GM12878 (cell line): Measurements from ENCODE around the gene MEF2D. TPM values are rescaled to one million over a fixed set of nuclear protein-coding genes. Genes with fewer than 3 reads are reported as not detected.

Source experiments
- ATAC-seq: fragments of 200-7000 bp; cut with Tn5 transposase; 3 replicates; pipeline ENCODE4 v1.9.1; 2020; ENCODE audit warnings: mild to moderate bottlenecking, moderate library complexity
- BruUV-seq: library from RNA; stranded (reverse); fragments of 400-500 nt; replicated peaks from 2 replicates; lab custom pipeline; 2021; lab: Mats Ljungman, UMichigan
- CTCF ChIA-PET: fragments of 300-600 bp; sonication (Branson Sonifier 250); formaldehyde crosslinking; extraction: SDS; loops from one replicate; lab custom pipeline; 2021; ENCODE audit warnings: inconsistent platforms; lab: Yijun Ruan, JAX
- POLR2A ChIA-PET: fragments of 350-600 bp; formaldehyde crosslinking; extraction: SDS; loops from one replicate; lab custom pipeline; 2021; ENCODE audit warnings: inconsistent platforms; lab: Charles Lee
- RAD21 ChIA-PET: fragments of 300-600 bp; sonication (Branson Sonifier 250); formaldehyde crosslinking; loops from one replicate; lab custom pipeline; 2023; ENCODE audit warnings: antibody characterized with exemption; ENCODE audit not compliant: unreplicated experiment; lab: Charles Lee
- SMC1A ChIA-PET: fragments of 300-600 bp; sonication (Branson Sonifier 250); formaldehyde crosslinking; loops from one replicate; lab custom pipeline; 2023; ENCODE audit not compliant: unreplicated experiment, uncharacterized antibody; lab: Charles Lee
- DNase-seq: peaks from one replicate; pipeline ENCODE4 v3.0.0-alpha.2; 2011; ENCODE audit warnings: low read depth, low spot score
- FAIRE-seq: peaks from 3 replicates; lab custom pipeline; 2011; peaks lifted over from hg19 to GRCh38; lab: Jason Lieb, UNC
- H2AFZ ChIP-seq: 2 replicates; pipeline ENCODE4 v1.6.0; 2011; ENCODE audit warnings: low read depth, low read length, control low read depth; ENCODE audit not compliant: control insufficient read depth
- H3K27ac ChIP-seq: 2 replicates; pipeline ENCODE4 v1.5.1; 2011; ENCODE audit warnings: control low read depth; ENCODE audit not compliant: control insufficient read depth, insufficient read depth
- H3K27me3 ChIP-seq, 2 experiments: replicated peaks in 1 of 2; 2 replicates each; pipeline versions ENCODE4 v1.6.0 to v1.6.1; 2011; ENCODE audit warnings: low read length in 1 of 2; ENCODE audit not compliant: control insufficient read depth in 2 of 2, insufficient read depth in 2 of 2
- H3K36me3 ChIP-seq, 2 experiments: 2 replicates each; pipeline ENCODE4 v1.5.1; 2011; ENCODE audit warnings: low read length in 1 of 2; ENCODE audit not compliant: control insufficient read depth in 2 of 2, insufficient read depth in 2 of 2
- H3K4me1 ChIP-seq: 2 replicates; pipeline ENCODE4 v1.6.1; 2011; ENCODE audit warnings: mild to moderate bottlenecking, low read length, moderate library complexity, mixed read lengths; ENCODE audit not compliant: control insufficient read depth, insufficient read depth
- H3K4me2 ChIP-seq: 2 replicates; pipeline ENCODE4 v1.6.0; 2011; ENCODE audit warnings: control low read depth; ENCODE audit not compliant: control insufficient read depth, insufficient read depth
- H3K4me3 ChIP-seq: fragments of 200-600 bp; sonication (generic); 2 replicates; pipeline ENCODE4 v1.5.1; 2016
- H3K79me2 ChIP-seq: 2 replicates; pipeline ENCODE4 v1.6.0; 2011; ENCODE audit warnings: low read length; ENCODE audit not compliant: control insufficient read depth, insufficient read depth
- H3K9ac ChIP-seq: 2 replicates; pipeline ENCODE4 v1.8.0; 2011; ENCODE audit warnings: low read length, control low read depth, mixed read lengths; ENCODE audit not compliant: control insufficient read depth, insufficient read depth
- H3K9me3 ChIP-seq: replicated peaks from 3 replicates; pipeline ENCODE4 v1.5.1; 2011; ENCODE audit warnings: mild to moderate bottlenecking, low read length; ENCODE audit not compliant: control insufficient read depth, insufficient read depth
- H4K20me1 ChIP-seq: 2 replicates; pipeline ENCODE4 v1.6.0; 2011; ENCODE audit not compliant: control insufficient read depth, insufficient read depth
- CHD1 ChIP-seq: IDR thresholded peaks from 2 replicates; pipeline ENCODE4 v1.6.1; 2012; ENCODE audit warnings: low read depth, low read length, improper control_type of control experiment
- CHD4 ChIP-seq: fragments of 200-600 bp; sonication (generic); IDR thresholded peaks from 2 replicates; pipeline ENCODE4 v1.6.1; 2016; ENCODE audit warnings: mild to moderate bottlenecking
- EED ChIP-seq: sonication (generic); IDR thresholded peaks from 2 replicates; pipeline ENCODE4 v1.6.1; 2016; ENCODE audit warnings: antibody characterized with exemption, low read depth
- MEF2A ChIP-seq: IDR thresholded peaks from 2 replicates; pipeline ENCODE4 v1.6.1; 2011; ENCODE audit warnings: low read depth, mild to moderate bottlenecking, low read length, moderate library complexity; ENCODE audit not compliant: insufficient read depth
- NFIC ChIP-seq: IDR thresholded peaks from 2 replicates; pipeline ENCODE4 v1.6.1; 2012; ENCODE audit warnings: low read depth, mild to moderate bottlenecking, inconsistent platforms, low read length, moderate library complexity
- NFYA ChIP-seq: IDR thresholded peaks from 2 replicates; pipeline ENCODE4 v1.6.1; 2011; ENCODE audit warnings: low read depth, mild to moderate bottlenecking, low read length, improper control_type of control experiment, borderline replicate concordance
- NR2C2 ChIP-seq: IDR thresholded peaks from 2 replicates; pipeline ENCODE4 v1.6.1; 2011; ENCODE audit warnings: borderline replicate concordance, low read depth; ENCODE audit not compliant: control insufficient read depth, insufficient read length
- NRF1 ChIP-seq: conservative IDR thresholded peaks from 2 replicates; pipeline ENCODE4 v1.6.1; 2011; ENCODE audit warnings: mild to moderate bottlenecking, low read depth, low read length, improper control_type of control experiment
- SUZ12 ChIP-seq: fragments of 200-600 bp; sonication (generic); IDR thresholded peaks from one replicate; pipeline ENCODE4 v1.6.1; 2018; ENCODE audit warnings: antibody characterized with exemption, mild to moderate bottlenecking; ENCODE audit not compliant: unreplicated experiment
- TCF12 ChIP-seq: IDR thresholded peaks from 2 replicates; pipeline ENCODE4 v1.6.1; 2011; ENCODE audit warnings: low read depth, mild to moderate bottlenecking, low read length
- ZBED1 ChIP-seq: IDR thresholded peaks from 2 replicates; pipeline ENCODE4 v1.6.1; 2016; ENCODE audit warnings: borderline replicate concordance
- ZBTB4 ChIP-seq: fragments of 450-650 bp; formaldehyde crosslinking; IDR thresholded peaks from 2 replicates; pipeline ENCODE4 v1.4.0; 2022; ENCODE audit warnings: mild to moderate bottlenecking, moderate library complexity
- ZNF217 ChIP-seq: fragments of 450-650 bp; IDR thresholded peaks from 2 replicates; pipeline ENCODE4 v1.6.1; 2017; ENCODE audit warnings: antibody characterized with exemption, mild to moderate bottlenecking
- ZNF274 ChIP-seq: IDR thresholded peaks from one replicate; pipeline ENCODE4 v1.8.0; 2011; ENCODE audit not compliant: insufficient read length, insufficient read depth
- WGBS: methylation state at CpG from one replicate; pipeline ENCODE4 v1.1.6; 2016; ENCODE audit warnings: low lambda C conversion rate; ENCODE audit not compliant: insufficient replicate concordance, insufficient coverage; ENCODE audit errors: missing lambda C conversion rate; 5-methylcytosine and 5-hydroxymethylcytosine counted together
- in situ Hi-C: fragments of 300-500 bp; cut with MboI; formaldehyde crosslinking; loops from 9 replicates; pipeline ENCODE4 v1.14.3; 2018; ENCODE audit warnings: mixed read lengths
- intact Hi-C: fragments of 100-400 bp; cut with micrococcal nuclease; formaldehyde crosslinking; loops from one replicate; pipeline ENCODE4 v1.14.2; 2022; ENCODE audit not compliant: unreplicated experiment
- polyA plus RNA-seq, 11 experiments: library from polyadenylated mRNA; depleted of rRNA in 4 of 11; unstranded in 6 of 11; stranded (reverse) in 5 of 11; fragments of >200 nt; fragmentation: Nextera tagmentation in 4 of 11; fragmentation: Illumina TruSeq in 1 of 11; extraction: Ambion mirVana in 4 of 11; extraction: Trizol in 1 of 11; gene quantifications; 1 replicate in 1 of 11; 2 replicates in 10 of 11; pipeline versions ENCODE4 v1.2.1 to v1.2.3, GENCODE V29; 2011 to 2016; ENCODE audit warnings: inconsistent platforms in 2 of 11, missing spikeins in 2 of 11, low read depth in 1 of 11
- total RNA-seq, 4 experiments: library from RNA; depleted of rRNA in 3 of 4; stranded (reverse); fragments of >200 nt in 3 of 4; fragmentation: Illumina TruSeq in 1 of 4; extraction: Trizol in 1 of 4; gene quantifications; 2 replicates each; pipeline versions ENCODE4 v1.2.1 to v1.2.3, GENCODE V29; 2013 to 2021

MEF2D gene
- total and polyA plus RNA-seq, 10 of the 15 experiments (the other 5 are each of a cell fraction or from before 2014, with no cell fraction given) = 0.61 to 53.0 (median 15.2) TPM

- TF ChIP-seq NRF1 (no peak), ZNF274 (no peak), ZBTB4 (CRISPR knock-in tag) (no peak), EED (no peak)
Observed at GRCh38 chr1:156547434-156547833, 46.9 kb upstream of the MEF2D start (continued).

DNA sequence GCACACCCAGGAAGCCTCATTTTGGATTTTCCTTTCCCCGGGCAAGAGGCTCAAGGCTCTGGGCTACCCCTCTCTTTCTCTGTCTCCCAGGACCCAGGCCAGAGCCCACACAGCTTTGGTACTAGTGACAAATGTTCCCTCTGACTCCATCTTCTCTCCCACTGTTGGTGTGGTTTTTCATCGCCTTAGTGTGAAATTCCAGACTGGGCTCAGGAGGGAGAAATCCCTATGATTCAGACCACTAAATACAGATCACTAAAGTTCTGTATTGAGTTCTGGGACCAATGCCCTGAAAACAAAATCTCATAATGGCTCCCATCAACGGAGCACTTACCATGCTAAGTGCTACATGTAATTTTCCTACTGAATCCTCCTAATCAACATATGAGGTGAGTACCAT lies 45.7 kb upstream of the MEF2D start:
- Histone ChIP-seq H3K4me1 (no peaks in the 10 kb centered on the region), H3K4me3 (no peak overlapping the region), H3K27me3 (no peaks in the 10 kb centered on the region), H3K27ac (no peak overlapping the region), H3K9me3 (no peaks in the 10 kb centered on the region), H3K36me3 (peaks cover 0 to 2% of the 10 kb centered on the region in 2 experiments; a peak in 3 of 4 replicates), H4K20me1 (no peaks in the 10 kb centered on the region), H2AFZ (no peak overlapping the region), H3K4me2 (no peak overlapping the region), H3K9ac (no peak overlapping the region), H3K79me2 (no peaks in the 10 kb centered on the region)
- no peak for FAIRE-seq
- DNase-seq = no peak
- no peak for ATAC-seq
- in situ Hi-C loops = no loop called here
- intact Hi-C loops = no loop called here
- no TSS peak for BruUV-seq
- ChIA-PET CTCF (no interaction called here), RAD21 (no interaction called here), POLR2A (no interaction called here), SMC1A (no interaction called here)
- TF ChIP-seq ZBED1 (no peak), ZNF217 (no peak), NFIC (no peak), SUZ12 (no peak), MEF2A (no peak), TCF12 (no peak), CHD1 (no peak), NR2C2 (no peak), CHD4 (no peak), NFYA (no peak)
- WGBS = 100% methylated on average over 3 of the region's 3 CpGs
